ENCODE results near the gene PRND. TPM values are rescaled to one million over a fixed set of nuclear protein-coding genes. Genes with fewer than 3 reads are reported as not detected.

The PRND gene
- total and polyA plus RNA-seq, 2 of the 4 experiments (the other 2 are of a cell fraction), result not detected

DNA sequence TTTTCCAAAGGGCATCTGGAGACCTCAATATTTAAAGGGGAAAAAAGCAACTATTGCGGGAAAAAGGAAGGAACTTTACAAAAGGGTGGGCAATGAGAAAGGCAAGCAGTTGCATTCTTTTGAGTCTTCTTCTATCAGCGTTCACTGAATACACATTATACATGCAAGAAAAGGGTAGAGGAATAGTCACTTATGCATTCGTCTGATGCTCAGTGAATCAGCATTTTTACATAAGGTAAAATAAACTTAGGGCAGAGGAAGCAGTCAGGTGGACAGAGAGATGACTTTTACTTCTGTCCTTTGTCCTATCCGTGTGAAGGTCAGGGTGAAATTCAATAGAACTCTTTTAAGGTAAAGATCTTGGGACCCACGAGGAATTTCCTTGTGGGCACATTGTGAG, 49.3 kb downstream of the PRND start:
- intact Hi-C loops (cut with micrococcal nuclease), result no loop called here
- H2BK20ac ChIP-seq (ENCODE audit: low read depth, low read length), result no peak overlapping the region
- H3K4me3 ChIP-seq (ENCODE audit: insufficient read depth, low read depth, low read length), result no peak overlapping the region
- H2AK5ac ChIP-seq (ENCODE audit: low read depth, low read length), result no peak overlapping the region
- no peak overlapping the region for H3K27ac ChIP-seq (ENCODE audit: insufficient read depth, low read length)
- POLR2A ChIA-PET (ENCODE audit: unreplicated experiment), result no interaction called here
- H3K4ac ChIP-seq (ENCODE audit: low read depth, low read length), result no peak overlapping the region
- no peak overlapping the region for H2AK9ac ChIP-seq (replicated peaks; ENCODE audit: low read depth, low read length, poor library complexity)
- H4K20me1 ChIP-seq (ENCODE audit: insufficient read depth, low read length), result no peaks in the 10 kb centered on the region
- H3K56ac ChIP-seq (ENCODE audit: extremely low read depth, insufficient read depth, low read length), result no peak overlapping the region
- ATAC-seq (ENCODE audit: low read depth) (no peak), DNase-seq (no peak)
- no peak overlapping the region for H4K5ac ChIP-seq (ENCODE audit: low read depth, low read length)
- peaks cover 10% of the 10 kb centered on the region for H3K9me3 ChIP-seq (ENCODE audit: control insufficient read depth, insufficient read depth, low read length)
- H3K14ac ChIP-seq (replicated peaks; ENCODE audit: low read depth, low read length), result no peak overlapping the region
- H2AFZ ChIP-seq (replicated peaks; ENCODE audit: low read length, poor library complexity), result no peak overlapping the region
- no peak overlapping the region for H2BK120ac ChIP-seq (ENCODE audit: low read depth, low read length)
- no peaks in the 10 kb centered on the region for H3K4me1 ChIP-seq (ENCODE audit: control insufficient read depth, insufficient read depth, low read length)
- no peak overlapping the region for H2BK15ac ChIP-seq (ENCODE audit: low read depth, low read length)
- H3K4me2 ChIP-seq (ENCODE audit: low read depth, low read length), result no peak overlapping the region
- CTCF ChIA-PET, result interaction anchor here (1.1 kb wide), 2 partner anchors 310 to 330 kb away, joined by 3 to 5 read pairs; no protein-coding TSS in a partner anchor
- in situ Hi-C loops (cut with MboI; ENCODE audit: low sequenced_read_pairs), result no loop called here
- dilution Hi-C loops (cut with HindIII; ENCODE audit: low sequenced_read_pairs, unreplicated experiment), result no loop called here
- no peak overlapping the region for H3K18ac ChIP-seq (ENCODE audit: low read depth, low read length)
- no peaks in the 10 kb centered on the region for H3K79me1 ChIP-seq (ENCODE audit: low read depth in 1 of 2, low read length in 2 of 2)
- no peak overlapping the region for H4K8ac ChIP-seq (ENCODE audit: low read depth in 2 of 2, low read length in 2 of 2)
- no peak overlapping the region for H4K91ac ChIP-seq (ENCODE audit: insufficient read depth, low read depth, low read length)
- no peak overlapping the region for H2BK5ac ChIP-seq (ENCODE audit: low read depth, low read length, poor library complexity, severe bottlenecking)
- H3K27me3 ChIP-seq (ENCODE audit: control insufficient read depth, insufficient read depth, low read length), result no peaks in the 10 kb centered on the region; the same call in 1 of the 2 replicates
- BruUV-seq (replicated peaks), result no TSS peak
- no peaks in the 10 kb centered on the region for H3K9me1 ChIP-seq (ENCODE audit: insufficient read depth, low read length)
- TF ChIP-seq POLR2A (IDR thresholded peaks at IDR 0.05; ENCODE audit: low read depth, low read length), result no peak
- TF ChIP-seq BHLHE40 (IDR thresholded peaks at IDR 0.05; ENCODE audit: low read depth, low read length), result no peak
- TF ChIP-seq RCOR1 (IDR thresholded peaks at IDR 0.05; ENCODE audit: insufficient replicate concordance, low read length), result no peak
- TF ChIP-seq, protein P1, sequence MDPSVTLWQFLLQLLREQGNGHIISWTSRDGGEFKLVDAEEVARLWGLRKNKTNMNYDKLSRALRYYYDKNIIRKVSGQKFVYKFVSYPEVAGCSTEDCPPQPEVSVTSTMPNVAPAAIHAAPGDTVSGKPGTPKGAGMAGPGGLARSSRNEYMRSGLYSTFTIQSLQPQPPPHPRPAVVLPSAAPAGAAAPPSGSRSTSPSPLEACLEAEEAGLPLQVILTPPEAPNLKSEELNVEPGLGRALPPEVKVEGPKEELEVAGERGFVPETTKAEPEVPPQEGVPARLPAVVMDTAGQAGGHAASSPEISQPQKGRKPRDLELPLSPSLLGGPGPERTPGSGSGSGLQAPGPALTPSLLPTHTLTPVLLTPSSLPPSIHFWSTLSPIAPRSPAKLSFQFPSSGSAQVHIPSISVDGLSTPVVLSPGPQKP (IDR thresholded peaks at IDR 0.05; ENCODE audit: borderline replicate concordance, low read depth, low read length), result no peak
- TF ChIP-seq NFE2L2 (IDR thresholded peaks at IDR 0.05; ENCODE audit: low read depth, low read length), result no peak
- TF ChIP-seq, protein P2, sequence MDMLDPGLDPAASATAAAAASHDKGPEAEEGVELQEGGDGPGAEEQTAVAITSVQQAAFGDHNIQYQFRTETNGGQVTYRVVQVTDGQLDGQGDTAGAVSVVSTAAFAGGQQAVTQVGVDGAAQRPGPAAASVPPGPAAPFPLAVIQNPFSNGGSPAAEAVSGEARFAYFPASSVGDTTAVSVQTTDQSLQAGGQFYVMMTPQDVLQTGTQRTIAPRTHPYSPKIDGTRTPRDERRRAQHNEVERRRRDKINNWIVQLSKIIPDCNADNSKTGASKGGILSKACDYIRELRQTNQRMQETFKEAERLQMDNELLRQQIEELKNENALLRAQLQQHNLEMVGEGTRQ (IDR thresholded peaks at IDR 0.05; ENCODE audit: low read depth, low read length), result no peak
- no peak for TF ChIP-seq MXI1 (IDR thresholded peaks at IDR 0.05; ENCODE audit: borderline replicate concordance, low read depth, low read length)
- no peak for TF ChIP-seq RFX5 (IDR thresholded peaks at IDR 0.05; ENCODE audit: low read depth, low read length)
- no peaks in the 10 kb centered on the region for H3K36me3 ChIP-seq (ENCODE audit: control insufficient read depth, insufficient read depth, low read length)
- H3K23ac ChIP-seq (ENCODE audit: low read depth, low read length), result no peak overlapping the region
- WGBS, 2 experiments (ENCODE audit: extremely low coverage in 2 of 2, insufficient read length in 1 of 2), result 60% methylated on average over 1 of the region's 5 CpGs; no CpG with 5 or more reads in 1 of the 2 experiments
- H3K9ac ChIP-seq (ENCODE audit: low read depth, low read length), result no peak overlapping the region

All from IMR-90 (cell line).